HepG2 (cell line): ENCODE data around the gene ATP11B. TPM values are rescaled to one million over a fixed set of nuclear protein-coding genes. Genes with fewer than 3 reads are reported as not detected.

Experiments used
- ATAC-seq: fragments of 200-7000 bp; cut with Tn5 transposase; 3 replicates; pipeline ENCODE4 v1.9.1; 2020; ENCODE audit warnings: mild to moderate bottlenecking, moderate library complexity
- BruUV-seq: library from RNA; stranded (reverse); fragments of 400-500 nt; replicated peaks from 2 replicates; lab custom pipeline; 2021; lab: Mats Ljungman, UMichigan
- CTCF ChIA-PET: fragments of 300-600 bp; formaldehyde crosslinking; extraction: SDS; loops from one replicate; lab custom pipeline; 2021; ENCODE audit warnings: low total read pairs, inconsistent platforms, low intra/inter-chr PET ratio; lab: Yijun Ruan, JAX
- POLR2A ChIA-PET: fragments of 350-600 bp; sonication (Branson Sonifier 250); formaldehyde crosslinking; loops from one replicate; lab custom pipeline; 2020; ENCODE audit warnings: antibody characterized with exemption, inconsistent platforms; lab: Yijun Ruan, JAX
- DNase-seq: peaks from one replicate; pipeline ENCODE4 v3.0.0-alpha.2; 2015; ENCODE audit warnings: low spot score
- FAIRE-seq: peaks from 3 replicates; lab custom pipeline; 2011; peaks lifted over from hg19 to GRCh38; lab: Jason Lieb, UNC
- H2AFZ ChIP-seq: one replicate; pipeline ENCODE4 v1.6.1; 2011; ENCODE audit warnings: low read length, inconsistent platforms
- H3K27ac ChIP-seq: fragments of 300-600 bp; 3 replicates; pipeline ENCODE4 v1.8.0; 2011; ENCODE audit warnings: mixed run types, mild to moderate bottlenecking, mixed read lengths, low read length, inconsistent platforms; ENCODE audit not compliant: insufficient read depth; ENCODE audit errors: extremely low read length
- H3K27me3 ChIP-seq, 2 experiments: fragments of 200-600 bp in 1 of 2; 2 replicates in 1 of 2; 3 replicates in 1 of 2; pipeline versions ENCODE4 v1.6.0 to v1.8.0; 2011; ENCODE audit warnings: low read length in 2 of 2, mild to moderate bottlenecking in 2 of 2, moderate library complexity in 2 of 2, inconsistent platforms in 1 of 2; ENCODE audit not compliant: insufficient read depth in 2 of 2, control insufficient read depth in 1 of 2
- H3K36me3 ChIP-seq, 2 experiments: fragments of 200-600 bp in 1 of 2; replicated peaks in 1 of 2; 2 replicates in 1 of 2; 3 replicates in 1 of 2; pipeline versions ENCODE4 v1.5.1 to v1.8.0; 2011; ENCODE audit warnings: low read length in 2 of 2, inconsistent platforms in 1 of 2; ENCODE audit not compliant: insufficient read depth in 2 of 2, control insufficient read depth in 1 of 2
- H3K4me1 ChIP-seq: 2 replicates; pipeline ENCODE4 v1.5.1; 2012; ENCODE audit warnings: low read length, inconsistent platforms; ENCODE audit not compliant: insufficient read depth
- H3K4me2 ChIP-seq: 2 replicates; pipeline ENCODE4 v1.6.0; 2011; ENCODE audit warnings: low read depth, low read length, inconsistent platforms
- H3K4me3 ChIP-seq, 3 experiments: fragments of 200-600 bp in 1 of 3; sonication (generic), shearing (Covaris generic) in 1 of 3; replicated peaks in 1 of 3; 2 replicates each; pipeline ENCODE4 v1.5.1; 2011 to 2016; ENCODE audit warnings: low read length in 3 of 3, inconsistent platforms in 2 of 3, low read depth in 2 of 3, mild to moderate bottlenecking in 2 of 3, control low read depth in 1 of 3, mixed read lengths in 1 of 3; ENCODE audit not compliant: insufficient read depth in 1 of 3
- H3K79me2 ChIP-seq: one replicate; pipeline ENCODE4 v1.6.1; 2011; ENCODE audit warnings: low read length, inconsistent platforms; ENCODE audit not compliant: insufficient read depth
- H3K9ac ChIP-seq: 2 replicates; pipeline ENCODE4 v1.6.0; 2011; ENCODE audit warnings: mild to moderate bottlenecking, low read depth, low read length, inconsistent platforms; ENCODE audit not compliant: insufficient read depth
- H3K9me3 ChIP-seq: 2 replicates; pipeline ENCODE4 v1.5.1; 2012; ENCODE audit warnings: mild to moderate bottlenecking, low read length
- H4K20me1 ChIP-seq: 2 replicates; pipeline ENCODE4 v1.6.0; 2011; ENCODE audit warnings: inconsistent platforms, mild to moderate bottlenecking, low read length, moderate library complexity; ENCODE audit not compliant: insufficient read depth
- HOXA5 ChIP-seq: sonication (generic); formaldehyde crosslinking; IDR thresholded peaks from 2 replicates; pipeline ENCODE4 v1.4.0; 2020; ENCODE audit warnings: missing genetic modification reagents
- SOX5 ChIP-seq: IDR thresholded peaks from 2 replicates; pipeline ENCODE4 v1.6.1; 2016; ENCODE audit warnings: borderline replicate concordance
- ZNF557 ChIP-seq: sonication (generic); formaldehyde crosslinking; IDR thresholded peaks from 2 replicates; pipeline ENCODE4 v1.4.0; 2020; ENCODE audit warnings: missing genetic modification reagents
- ZNF839 ChIP-seq: sonication (generic); formaldehyde crosslinking; IDR thresholded peaks from 2 replicates; pipeline ENCODE4 v1.4.0; 2020; ENCODE audit warnings: missing genetic modification reagents, mild to moderate bottlenecking, borderline replicate concordance
- ZSCAN5A ChIP-seq: sonication (generic); formaldehyde crosslinking; IDR thresholded peaks from 2 replicates; pipeline ENCODE4 v1.8.0; 2022; ENCODE audit warnings: mild to moderate bottlenecking, missing genetic modification reagents, borderline replicate concordance
- WGBS: methylation state at CpG from one replicate; pipeline ENCODE4 v1.1.6; 2017; ENCODE audit warnings: low lambda C conversion rate; 5-methylcytosine and 5-hydroxymethylcytosine counted together
- in situ Hi-C: cut with HindIII; loops from 2 replicates; pipeline ENCODE4 v1.10.0; 2017; ENCODE audit warnings: low pct_unique_long_range_greater_than_20kb; ENCODE audit not compliant: extremely low pct_ligation_motif_present
- intact Hi-C: fragments of 100-400 bp; cut with micrococcal nuclease; formaldehyde crosslinking; loops from one replicate; pipeline ENCODE4 v1.10.0; 2022; ENCODE audit not compliant: unreplicated experiment
- polyA plus RNA-seq, 8 experiments: library from polyadenylated mRNA; depleted of rRNA in 3 of 8; stranded (reverse) in 7 of 8; unstranded in 1 of 8; fragments of >200 nt; fragmentation: Illumina TruSeq in 4 of 8; extraction: Trizol in 4 of 8; gene quantifications; 2 replicates each; pipeline versions ENCODE4 v1.2.1 to v1.2.3, GENCODE V29; 2011 to 2016; ENCODE audit warnings: low read depth in 4 of 8, missing spikeins in 1 of 8, mixed read lengths in 1 of 8; ENCODE audit not compliant: insufficient read depth in 1 of 8
- total RNA-seq, 5 experiments: library from RNA; depleted of rRNA; stranded (reverse); fragments of >200 nt; fragmentation: Illumina TruSeq; extraction: Trizol; gene quantifications; 2 replicates each; pipeline ENCODE4 v1.2.3, GENCODE V29; 2016; ENCODE audit warnings: low read depth in 1 of 5

ATP11B gene
- total and polyA plus RNA-seq, 2 of the 13 experiments (the other 11 are each of a cell fraction or from before 2014, with no cell fraction given) = 10.1 to 22.9 TPM

- in situ Hi-C loops (no loop called here), intact Hi-C loops (no loop called here)
- Histone ChIP-seq H3K4me2 (no peak overlapping the region), H3K27ac (no peak overlapping the region), H3K27me3 (no peaks in the 10 kb centered on the region), H3K36me3 (no peaks in the 10 kb centered on the region), H4K20me1 (no peaks in the 10 kb centered on the region), H3K4me1 (peaks cover 3% of the 10 kb centered on the region), H3K4me3 (no peak overlapping the region), H2AFZ (no peak overlapping the region), H3K9me3 (no peaks in the 10 kb centered on the region), H3K79me2 (no peaks in the 10 kb centered on the region), H3K9ac (no peak overlapping the region)
- no TSS peak for BruUV-seq
- no peak for ATAC-seq
- no peak for TF ChIP-seq HOXA5 (CRISPR knock-in tag)
- no peak for TF ChIP-seq ZNF557
- FAIRE-seq = no peak
- ChIA-PET CTCF (no interaction called here), POLR2A (no interaction called here)
- WGBS = 8% methylated on average over 2 of the region's 2 CpGs
- DNase-seq = no peak
Measured at GRCh38 chr3:182766099-182766498, 27.2 kb upstream of the ATP11B start.

GRCh38 chr3:182768413-182768812 lies 24.9 kb upstream of the ATP11B start:
- 3% methylated on average over 1 of the region's 1 CpG for WGBS
- intact Hi-C loops (no loop called here), in situ Hi-C loops (no loop called here)
- Histone ChIP-seq H2AFZ (no peak overlapping the region), H3K36me3 (no peaks in the 10 kb centered on the region), H3K79me2 (no peaks in the 10 kb centered on the region), H3K4me2 (no peak overlapping the region), H3K27me3 (no peaks in the 10 kb centered on the region), H3K27ac (no peak overlapping the region), H4K20me1 (no peaks in the 10 kb centered on the region), H3K4me1 (no peaks in the 10 kb centered on the region), H3K9ac (no peak overlapping the region), H3K9me3 (no peaks in the 10 kb centered on the region), H3K4me3 (no peak overlapping the region)
- no peak for TF ChIP-seq SOX5
- TF ChIP-seq ZNF839 (CRISPR knock-in tag) = no peak
- TF ChIP-seq ZSCAN5A = no peak
- CTCF ChIA-PET = no interaction called here
- ATAC-seq (no peak), FAIRE-seq (no peak), DNase-seq (no peak)
- BruUV-seq = no TSS peak
- POLR2A ChIA-PET = no interaction called here
